ENCODE results near the gene TULP1.

Gene TULP1

DNA sequence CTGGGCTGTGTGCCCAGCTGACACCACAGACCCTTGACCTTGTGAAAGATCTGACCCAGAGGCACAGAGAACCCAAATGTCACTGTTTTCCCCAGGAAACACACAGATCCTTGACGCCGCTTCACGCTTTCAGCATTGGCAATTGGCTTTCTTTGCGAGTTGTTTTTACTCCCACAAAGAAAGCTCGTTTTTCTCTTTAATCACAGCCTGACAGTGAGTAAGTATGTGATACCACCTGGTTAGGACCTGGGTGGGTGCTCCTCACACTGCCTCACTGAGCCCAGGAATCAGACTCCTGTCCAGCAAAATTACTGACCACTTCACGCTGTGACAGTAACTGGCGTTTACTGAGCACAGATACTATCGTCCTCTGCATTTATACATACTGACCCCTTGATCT, 31.5 kb downstream of the TULP1 start:
- DNase-seq: no peak

DNA sequence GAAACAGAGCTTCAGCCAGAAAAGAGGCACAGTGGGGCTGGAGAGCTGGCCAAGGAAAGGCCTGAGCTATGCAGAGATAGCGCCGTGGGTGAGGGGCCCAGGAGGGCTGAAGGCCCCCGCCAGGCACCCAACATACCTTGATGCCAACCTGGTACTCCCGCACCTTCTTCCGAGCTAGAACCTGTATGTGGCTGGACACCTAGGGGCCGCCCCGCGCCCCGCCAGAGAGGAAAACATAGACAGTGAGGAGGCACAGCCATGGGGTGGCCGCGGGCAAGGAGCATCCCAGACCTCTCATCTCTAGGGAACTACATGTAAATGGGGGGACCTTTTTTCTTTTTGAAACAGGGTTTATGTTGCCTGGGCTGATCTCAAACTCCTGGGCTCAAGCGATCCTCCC, 32.5 kb downstream of the TULP1 start:
- DNase-seq: no peak

DNA sequence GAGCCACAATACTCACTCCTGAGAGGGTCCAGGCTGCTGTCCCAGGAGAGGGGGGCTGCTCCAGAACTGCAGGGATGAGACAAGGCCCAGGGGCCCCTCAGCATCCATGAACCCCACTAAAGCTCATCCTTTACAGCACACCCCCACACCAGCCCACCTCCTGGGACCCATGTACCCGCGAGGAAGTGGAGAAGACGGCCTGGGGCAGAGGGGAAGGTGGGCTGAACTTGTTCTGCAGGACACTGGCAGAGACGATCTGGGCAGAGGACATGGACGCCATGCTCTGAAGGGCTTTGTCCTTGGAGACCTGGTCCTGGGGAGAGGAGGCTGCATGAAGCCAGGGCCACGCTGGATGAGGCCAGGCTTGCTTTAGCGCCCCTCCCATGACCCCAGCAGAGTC, 34.4 kb downstream of the TULP1 start:
- DNase-seq: no peak

DNA sequence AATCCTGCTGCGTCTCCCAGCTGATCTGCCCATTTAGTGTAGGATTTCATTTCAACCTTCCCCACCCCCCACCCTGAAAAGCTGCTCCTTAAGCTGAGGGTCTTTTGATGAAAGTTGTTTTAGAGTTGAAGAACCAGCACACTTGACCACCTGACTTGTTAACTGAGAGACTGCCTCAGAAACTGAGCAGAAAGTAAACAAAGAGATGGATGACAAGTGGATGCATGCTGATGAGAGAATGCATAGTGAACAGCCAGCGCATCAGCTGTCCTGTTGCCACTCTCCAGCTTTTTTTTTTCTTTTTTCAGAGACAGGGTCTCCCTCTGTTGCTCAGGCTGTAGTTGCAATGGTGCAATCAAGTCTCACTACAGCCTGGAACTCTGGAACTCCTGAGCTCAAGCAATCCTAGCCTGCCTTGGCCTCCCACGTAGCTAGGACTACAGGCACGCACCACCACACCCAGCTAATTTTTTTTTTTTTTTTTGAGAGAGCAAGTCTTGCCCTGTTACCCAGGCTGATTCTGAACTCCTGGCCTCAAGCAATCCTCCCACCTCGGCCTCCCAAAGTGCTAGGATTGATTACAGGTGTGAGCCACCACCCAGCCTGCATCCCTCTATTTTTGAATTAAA, 35.0 kb downstream of the TULP1 start:
- DNase-seq: no peak

DNA sequence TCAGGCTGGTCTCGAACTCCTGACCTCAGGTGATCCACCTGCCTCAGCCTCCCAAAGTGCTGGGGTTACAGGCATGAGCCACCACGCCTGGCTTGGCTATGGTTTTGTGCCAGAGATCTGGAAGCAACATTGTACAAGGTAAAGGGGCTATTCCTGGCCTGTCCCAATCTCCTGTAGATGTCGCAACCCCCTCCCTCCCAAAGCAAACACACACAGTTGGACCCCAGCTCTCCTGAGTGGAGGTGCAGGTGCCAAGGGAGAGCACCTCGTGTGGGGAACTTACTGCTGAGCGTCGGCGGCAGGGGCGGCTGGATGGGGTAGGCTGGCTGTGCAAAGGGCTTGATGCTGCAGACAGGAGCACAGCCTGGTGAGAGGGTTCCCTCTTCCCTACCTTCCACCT, 35.7 kb downstream of the TULP1 start:
- no peak for DNase-seq

DNA sequence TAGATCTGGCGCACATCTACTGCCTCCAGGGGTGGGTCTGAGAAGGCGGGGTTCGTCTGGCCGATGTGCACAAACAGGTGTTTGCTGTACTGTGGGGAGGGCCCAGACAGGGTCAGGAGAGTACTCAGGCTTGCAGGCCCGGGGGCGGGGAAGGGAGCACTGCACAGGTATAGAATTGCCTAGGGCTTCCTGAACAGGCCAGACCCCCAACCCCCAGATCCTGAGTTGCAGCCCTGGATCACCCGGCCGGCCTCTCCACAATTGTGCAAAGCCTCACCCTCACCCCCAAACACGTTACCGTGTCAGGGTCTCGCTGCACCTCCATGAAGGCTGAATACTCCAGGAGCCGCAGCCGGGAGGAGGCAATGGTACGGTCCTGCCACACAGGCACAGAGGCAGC, 36.7 kb downstream of the TULP1 start:
- DNase-seq: no peak

DNA sequence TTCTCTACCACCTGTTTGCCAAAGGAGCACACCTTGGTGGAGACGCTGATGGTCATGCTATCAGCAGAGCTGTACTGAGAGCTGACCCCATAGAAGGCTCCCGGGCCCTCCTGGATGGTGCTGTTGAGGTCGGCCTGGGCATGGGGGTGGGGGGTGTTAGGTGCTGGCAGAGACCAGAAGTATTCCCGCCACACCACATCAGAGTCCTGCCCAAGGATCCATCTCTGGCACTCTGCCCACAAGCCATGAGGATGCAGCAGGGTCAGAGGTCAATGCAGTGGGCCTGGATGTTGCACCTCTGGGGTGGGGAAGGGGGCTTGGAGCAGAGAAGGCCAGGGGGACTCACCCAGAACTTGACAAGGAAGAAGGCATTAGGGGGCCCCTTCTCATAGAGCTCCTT, 37.1 kb downstream of the TULP1 start:
- DNase-seq: no peak

DNA sequence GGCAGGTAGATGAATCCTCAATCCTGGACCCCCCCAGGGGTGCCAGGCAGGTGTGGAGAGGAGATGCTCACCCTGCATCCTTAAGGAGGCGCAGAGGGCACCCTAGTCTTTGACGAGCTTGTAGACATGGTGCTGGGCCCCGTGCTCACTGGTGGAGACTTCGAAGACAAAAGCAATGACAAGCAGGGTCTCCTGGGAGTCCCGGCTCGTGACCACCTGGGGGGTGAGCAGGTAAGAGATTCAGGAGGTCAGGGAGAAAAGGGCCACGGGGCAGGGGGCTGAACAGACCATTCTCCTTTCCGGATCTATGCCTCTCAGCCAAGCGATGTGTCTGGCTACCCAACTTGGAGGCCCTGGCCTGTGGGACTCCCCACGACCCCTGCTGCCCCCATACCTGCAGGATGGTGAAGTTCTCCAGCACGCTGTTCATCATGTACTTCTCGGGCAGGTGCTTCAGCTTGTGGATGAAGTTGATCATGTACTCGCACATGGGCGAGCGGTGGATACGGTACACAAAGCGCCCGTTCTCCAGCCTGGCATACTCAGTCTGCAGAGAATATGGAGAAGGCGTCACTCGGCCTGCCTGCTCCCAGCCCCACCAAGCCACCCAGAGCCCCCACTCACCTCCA, 37.6 kb downstream of the TULP1 start:
- no peak for DNase-seq

DNA sequence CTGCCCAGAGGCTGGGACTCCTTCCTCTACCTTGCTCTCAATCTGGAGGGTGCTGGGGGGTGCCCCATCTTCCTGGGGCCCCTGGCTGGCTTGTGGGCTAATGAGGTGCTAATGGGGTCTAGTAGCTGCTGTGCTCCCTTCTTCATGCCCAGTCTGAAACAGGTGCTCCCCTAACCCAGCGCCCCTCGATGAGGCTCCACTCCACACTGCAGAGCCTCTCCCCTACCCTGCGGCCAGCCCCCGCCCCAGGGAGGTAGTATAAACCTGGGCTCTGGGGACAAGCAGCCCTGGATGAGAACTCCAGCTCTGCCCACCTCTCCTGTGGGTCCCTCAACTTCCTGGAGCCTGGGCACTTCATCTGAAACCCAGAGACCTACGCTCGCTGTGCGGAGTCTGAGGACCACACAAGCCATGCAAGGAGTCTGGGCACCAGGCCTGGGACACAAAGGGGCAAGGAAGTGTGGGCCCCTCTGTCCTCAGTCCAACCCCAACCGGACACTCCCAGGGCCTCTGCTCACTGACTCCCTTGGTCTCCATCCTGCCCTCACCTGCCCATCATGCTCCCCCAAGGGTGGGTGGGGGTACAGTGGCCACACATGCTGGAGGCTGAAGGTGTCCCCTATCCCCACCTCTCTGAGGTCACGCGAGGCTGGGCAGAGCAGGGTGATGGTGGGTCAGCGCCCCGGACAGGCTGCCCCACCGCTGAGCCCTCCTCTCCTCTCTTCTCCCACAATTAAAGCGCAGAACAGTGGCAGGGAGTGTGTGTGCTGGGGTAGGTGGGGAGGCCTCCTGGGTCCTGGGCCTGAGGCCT, 38.4 kb downstream of the TULP1 start:
- DNase-seq: no peak

DNA sequence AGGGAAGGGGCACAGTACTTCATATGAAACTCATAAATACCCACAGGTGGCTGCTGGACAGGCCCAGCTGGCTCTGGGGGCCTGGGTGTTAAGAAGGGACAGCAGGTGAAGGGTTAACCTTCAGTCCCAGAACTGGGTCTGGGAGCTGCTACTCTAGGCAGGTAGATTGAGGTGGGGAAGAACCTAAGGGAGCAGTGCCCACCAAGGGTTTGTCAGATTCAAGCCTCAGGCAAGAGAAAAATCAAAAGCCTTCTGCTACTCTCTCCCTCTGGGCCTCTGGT, 38.9 kb downstream of the TULP1 start:
- DNase-seq: no peak

DNA sequence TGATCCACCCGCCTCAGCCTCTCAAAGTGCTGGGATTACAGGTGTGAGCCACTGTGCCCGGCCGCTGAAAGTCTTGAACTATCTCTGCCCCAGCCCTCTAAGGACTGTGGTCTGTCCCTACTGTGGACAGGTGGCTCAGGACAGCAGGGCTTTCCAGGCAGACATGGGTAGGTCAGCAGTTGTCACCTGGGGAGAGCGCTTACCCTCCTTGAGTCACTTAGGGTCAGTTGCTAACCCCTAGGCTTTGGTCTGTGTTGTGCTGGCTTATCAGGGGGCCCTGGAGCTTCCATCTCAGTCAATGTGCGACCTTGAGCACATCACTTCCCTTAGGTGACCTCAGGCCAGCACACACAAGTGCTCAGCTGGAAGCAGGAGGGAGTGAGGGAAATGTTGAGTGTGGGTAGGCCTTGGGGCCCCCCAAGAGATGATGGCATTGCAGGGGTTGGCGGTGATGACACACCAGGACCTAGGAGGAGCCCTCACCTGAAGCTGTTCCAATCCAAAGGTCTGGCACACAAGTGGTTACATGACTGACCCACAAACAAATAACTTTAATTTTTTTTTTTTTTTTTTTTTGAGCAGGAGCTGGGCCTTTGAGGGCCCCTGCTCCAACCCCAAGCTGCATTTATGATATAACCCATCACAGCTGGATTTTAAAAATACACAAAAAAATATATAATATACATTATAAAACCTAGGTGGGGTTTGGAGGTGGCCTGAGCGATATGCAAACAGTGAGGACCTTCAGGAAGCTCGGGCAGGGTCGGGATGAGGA, 39.4 kb downstream of the TULP1 start:
- DNase-seq: no peak

DNA sequence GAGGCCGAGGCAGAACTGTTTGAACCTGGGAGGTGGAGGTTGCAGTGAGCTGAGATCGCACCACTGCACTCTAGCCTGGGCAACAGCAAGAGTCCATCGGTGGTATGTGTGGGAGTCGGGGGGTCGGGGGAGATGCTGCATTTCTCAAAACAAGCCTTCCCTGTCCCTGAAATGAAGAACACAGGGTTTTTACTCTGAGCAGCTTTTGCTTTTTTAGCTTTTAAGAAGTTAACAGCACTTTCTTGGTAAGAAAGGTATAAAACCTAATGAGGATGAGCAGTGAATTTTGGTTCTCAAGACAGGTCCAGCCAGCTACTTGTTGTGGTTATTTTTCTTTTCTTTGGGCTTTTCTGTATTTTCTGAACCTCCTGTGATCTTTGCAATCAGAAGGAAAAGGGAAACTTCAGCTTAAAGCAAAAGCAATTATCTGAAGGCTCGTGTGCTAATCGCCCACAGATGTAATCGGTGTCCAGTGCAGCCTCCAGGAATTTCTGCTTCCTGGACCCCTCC, 40.8 kb downstream of the TULP1 start:
- no peak for DNase-seq

DNA sequence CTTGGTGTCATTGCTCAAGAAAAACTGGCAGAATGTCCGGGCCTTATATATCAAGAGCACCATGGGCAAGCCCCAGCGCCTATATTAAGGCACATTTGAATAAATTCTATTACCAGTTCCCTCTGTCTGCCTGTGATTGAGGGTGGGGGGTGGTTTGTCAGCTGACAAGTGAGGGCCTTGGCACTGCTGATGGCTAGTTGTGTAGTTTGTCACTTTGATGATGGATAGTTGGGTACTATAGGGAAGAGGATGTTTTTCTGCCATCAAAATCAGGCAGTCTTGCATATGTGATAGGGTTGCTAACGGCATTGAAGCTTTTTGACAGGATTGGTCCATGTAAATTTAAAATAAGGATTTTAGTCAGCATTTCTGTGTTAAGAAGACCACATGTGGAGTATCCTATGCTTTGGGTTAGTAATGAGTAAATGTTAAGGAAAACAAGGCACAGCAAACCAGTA, 42.0 kb downstream of the TULP1 start:
- DNase-seq: no peak

DNA sequence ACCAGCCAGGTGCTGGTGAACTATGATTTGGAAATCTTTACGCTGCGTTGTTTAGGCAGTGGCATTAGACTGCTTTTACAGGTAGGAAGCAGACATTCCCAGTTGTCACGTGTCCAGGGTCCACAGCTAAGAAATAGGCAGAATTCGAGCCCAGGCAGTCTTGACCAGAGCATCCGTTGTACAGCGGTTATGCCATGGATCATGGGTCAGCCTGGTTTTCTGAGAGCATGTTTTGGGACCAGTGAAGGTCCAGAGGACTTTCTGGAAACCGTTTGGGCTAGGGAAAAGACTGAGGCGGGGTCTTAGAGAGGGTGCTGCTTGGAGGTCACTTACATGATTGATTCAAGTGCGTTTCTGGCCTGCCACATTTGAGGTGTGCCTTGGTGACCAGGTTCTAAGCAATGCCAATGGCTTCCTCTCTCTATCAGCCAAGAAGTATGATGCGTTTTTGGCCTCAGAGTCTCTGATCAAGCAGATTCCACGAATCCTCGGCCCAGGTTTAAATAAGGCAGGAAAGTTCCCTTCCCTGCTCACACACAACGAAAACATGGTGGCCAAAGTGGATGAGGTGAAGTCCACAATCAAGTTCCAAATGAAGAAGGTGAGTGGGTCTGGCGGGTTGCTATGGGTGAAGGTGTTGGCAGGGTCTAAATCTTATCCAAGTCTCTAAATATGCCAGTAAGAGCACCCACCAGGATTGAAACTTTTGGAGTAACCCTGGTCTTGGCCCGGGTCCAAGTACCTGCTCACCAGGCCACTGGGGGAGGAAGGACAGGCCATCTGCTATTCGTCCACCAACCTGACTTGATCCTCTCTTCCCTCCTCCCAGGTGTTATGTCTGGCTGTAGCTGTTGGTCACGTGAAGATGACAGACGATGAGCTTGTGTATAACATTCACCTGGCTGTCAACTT, 42.7 kb downstream of the TULP1 start:
- no peak for DNase-seq

DNA sequence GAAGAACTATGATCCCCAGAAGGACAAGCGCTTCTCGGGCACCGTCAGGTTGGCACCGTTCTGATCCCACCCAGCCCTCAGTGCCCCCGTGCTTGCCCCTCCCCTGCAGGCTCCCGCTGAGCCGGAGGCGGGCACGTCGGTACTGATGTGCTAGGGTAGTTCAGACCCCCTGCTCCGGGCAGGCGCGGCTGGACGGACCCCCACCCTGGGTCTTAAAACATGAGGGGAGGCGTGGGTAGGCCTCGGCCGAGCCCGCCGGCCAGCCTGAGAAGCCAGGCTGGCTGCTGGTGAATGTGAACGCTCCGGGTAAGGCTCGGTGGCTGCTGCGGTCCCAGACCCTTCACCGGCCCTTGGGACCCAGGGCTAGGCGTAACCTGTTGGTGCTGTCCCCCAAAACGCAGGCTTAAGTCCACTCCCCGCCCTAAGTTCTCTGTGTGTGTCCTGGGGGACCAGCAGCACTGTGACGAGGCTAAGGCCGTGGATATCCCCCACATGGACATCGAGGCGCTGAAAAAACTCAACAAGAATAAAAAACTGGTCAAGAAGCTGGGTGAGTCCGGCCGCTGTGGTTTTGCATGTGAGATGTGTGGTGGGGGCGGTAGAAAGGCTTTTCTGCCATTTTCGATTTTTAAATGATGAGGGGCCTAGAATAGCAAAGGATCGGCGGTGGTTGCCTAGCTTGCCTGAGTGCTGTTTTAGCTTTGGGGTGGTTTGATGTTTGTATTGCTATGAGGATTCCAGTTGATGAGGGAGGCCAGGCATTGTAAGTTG, 43.5 kb downstream of the TULP1 start:
- DNase-seq: no peak

DNA sequence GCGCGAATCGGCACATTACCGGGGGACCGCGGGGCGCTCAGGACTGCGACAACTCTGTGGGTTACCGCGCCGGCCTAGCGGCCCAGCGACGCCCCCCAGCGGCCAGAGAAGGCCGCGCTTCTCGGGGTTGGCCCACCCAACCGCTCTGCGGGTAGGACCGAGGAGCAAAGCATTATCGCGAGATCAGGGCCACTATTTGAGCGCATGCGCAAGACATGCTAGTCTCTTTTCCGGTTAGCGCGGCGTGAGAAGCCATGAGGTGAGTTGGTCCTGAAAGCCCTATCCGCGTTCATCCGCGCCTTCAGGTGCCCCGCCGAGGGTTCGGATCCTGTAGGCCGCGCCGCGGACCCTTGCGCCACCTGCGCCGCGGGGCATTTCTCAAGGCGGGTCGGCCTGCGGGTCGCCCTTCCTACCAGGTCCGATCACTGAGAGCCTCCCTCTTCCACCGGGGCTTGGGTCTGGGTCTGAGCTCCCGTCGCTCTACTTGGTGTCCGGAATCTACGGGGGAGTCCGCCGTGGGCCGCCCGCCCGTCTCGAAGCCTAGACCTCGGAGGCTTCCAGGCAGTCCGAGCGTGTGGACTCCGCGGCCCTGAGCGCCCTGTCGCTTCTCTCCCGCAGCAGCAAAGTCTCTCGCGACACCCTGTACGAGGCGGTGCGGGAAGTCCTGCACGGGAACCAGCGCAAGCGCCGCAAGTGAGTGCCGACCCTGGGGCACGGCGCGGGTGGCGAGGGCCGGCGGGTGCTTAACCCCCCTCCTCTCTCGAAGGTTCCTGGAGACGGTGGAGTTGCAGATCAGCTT, 44.3 kb downstream of the TULP1 start, which contains the start of gene RPL10A:
Gene RPL10A (plus strand): TSS at position 221 of the 799 bp plus-strand sequence. CDS start 34 bp downstream, at position 255.
- peak; percentile 96 for DNase-seq

DNA sequence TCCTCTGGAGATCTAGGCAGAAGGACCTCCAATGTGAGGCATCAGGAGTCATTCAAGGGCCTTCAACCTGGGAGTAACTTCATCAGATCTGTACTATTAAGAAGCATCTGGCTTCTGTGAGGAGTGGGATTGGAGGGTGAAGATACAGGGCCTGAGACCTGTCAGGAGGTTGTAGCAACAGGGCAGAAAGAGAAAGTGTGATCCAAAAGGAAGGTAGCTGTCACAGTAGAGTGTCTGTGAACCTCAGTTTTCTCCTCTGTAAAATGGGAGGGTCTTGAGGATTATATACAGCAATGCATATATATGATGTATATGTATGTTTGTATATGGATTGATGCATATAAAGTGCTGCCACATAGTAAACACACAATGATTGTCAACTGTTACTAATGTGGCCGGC, 47.0 kb downstream of the TULP1 start:
- no peak for DNase-seq

DNA sequence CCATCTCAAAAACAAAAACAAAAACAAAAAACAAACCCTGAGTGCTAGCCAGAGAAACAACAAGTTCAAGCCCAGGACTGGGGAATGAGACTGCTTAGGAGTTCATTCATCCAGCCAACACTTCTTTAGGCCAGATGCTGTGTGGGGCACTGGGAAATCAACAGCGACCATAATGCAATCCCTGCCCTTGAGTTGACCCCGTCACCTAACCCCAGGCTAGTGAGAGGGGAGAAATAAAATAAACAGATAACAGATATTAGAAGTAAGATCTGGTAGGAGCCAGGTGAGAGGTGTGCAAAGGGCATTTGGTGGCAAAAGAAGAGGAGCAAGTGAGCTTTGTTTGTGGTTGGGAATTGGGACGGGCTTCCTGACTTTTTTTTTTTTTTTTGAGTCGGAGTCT, 49.4 kb downstream of the TULP1 start:
- no peak for DNase-seq

DNA sequence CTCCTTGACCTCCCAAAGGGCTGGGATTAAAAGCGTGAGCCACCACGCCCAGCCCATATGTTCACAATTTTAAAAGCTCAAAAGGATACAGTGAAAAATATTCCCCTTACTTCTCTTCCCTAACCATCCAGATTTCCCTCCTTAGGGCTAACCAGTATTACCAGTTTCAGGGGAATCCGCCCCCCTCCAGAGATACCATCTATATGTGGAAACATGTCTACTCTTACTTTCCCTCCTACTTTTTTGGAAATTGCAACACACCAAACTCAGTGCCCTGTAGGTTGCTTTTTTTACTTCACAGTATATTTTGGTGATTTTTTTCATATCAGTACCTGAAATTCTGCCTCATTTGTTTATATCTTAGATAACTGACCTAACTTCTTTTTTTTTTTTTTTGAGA, 51.4 kb downstream of the TULP1 start:
- no peak for DNase-seq

DNA sequence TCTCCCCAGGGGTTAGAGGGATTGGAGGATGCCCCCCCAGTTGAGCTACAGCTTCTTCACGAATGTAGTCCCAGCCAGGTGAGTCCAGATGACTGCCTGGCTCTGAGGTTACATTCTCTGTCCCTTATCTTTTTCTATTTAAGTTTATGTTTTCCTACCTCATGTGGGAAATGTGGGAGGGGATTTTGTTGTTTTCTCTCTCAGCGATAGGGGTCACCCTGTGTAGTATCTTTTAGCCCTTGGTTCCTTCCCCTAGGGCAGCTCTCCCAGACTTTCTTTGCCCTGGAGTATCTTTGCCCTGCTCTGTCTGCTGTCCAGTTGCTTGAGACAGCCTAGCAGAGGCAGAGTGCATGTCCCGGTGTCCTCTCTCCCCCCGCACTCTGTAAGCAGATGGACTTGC, 54.8 kb downstream of the TULP1 start:
- DNase-seq: no peak
